GM12878 (cell line): Measurements from ENCODE around the gene USP37.

ENCODE experiments used
- CBX5 ChIP-seq: sonication (generic); IDR thresholded peaks from 2 replicates; pipeline ENCODE4 v1.6.1; 2016; ENCODE audit warnings: low read depth, moderate library complexity, mild to moderate bottlenecking, inconsistent platforms
- POLR2A ChIP-seq: IDR thresholded peaks from 2 replicates; pipeline ENCODE4 v1.6.1; 2011; ENCODE audit warnings: low read depth, mild to moderate bottlenecking, low read length
- RAD21 ChIP-seq: IDR thresholded peaks from 2 replicates; pipeline ENCODE4 v1.6.1; 2011; ENCODE audit warnings: mild to moderate bottlenecking, low read depth, low read length, moderate library complexity; ENCODE audit not compliant: insufficient read depth

DNA sequence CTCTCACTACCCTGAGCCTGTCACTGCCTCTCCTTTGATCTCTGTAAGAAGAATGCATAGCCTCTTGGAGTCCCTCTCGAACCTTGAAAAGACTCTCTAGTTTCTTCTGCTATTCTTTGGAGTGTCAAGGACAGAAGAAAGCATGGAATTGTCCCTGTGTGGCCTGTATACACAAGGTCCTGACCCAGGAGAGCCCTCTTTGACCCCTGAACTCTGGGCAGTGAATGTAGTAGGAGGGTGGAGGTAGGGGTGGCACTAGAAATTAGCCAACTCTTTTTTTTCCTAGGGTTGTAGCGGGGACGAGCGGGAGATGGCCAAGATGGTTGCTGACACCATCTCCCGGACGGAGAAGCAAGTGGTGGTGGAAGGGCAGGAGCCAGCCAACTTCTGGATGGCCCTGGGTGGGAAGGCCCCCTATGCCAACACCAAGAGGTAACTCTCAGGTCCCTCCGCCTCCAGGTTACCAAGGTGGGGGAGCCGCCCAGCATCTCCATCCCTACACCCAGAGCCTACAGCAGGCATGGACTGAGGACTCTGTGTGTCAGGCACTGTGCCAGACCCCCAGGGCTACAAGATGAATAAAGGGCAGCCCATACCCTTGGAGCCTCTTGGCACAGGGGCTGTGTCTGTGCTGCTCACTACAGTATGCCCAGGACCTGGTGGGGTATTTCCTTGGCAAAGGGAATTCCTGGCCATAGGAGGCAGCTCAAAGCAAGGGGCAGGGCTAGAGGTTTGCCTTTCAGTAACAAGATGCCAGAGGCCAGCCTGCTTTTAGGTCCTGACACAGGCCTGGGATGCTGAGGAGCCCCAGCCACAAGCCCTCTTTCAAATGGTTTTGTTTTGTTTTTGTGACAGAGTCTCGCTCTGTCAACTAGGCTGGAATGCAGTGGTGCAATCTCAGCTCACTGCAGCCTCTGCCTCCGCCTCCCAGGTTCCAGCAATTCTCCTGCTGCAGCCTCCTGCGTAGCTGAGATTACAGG lies 132.9 kb downstream of the USP37 start:
- TF ChIP-seq CBX5 (no peak), RAD21 (no peak), POLR2A (no peak)
